GM23338 (cell line): ENCODE data around the gene GDF7. TPM values are rescaled to one million over a fixed set of nuclear protein-coding genes. Genes with fewer than 3 reads are reported as not detected.

Experiments used
- ATAC-seq: fragments of 200-7000 bp; cut with Tn5 transposase; 3 replicates; pipeline ENCODE4 v1.9.1; 2020
- DNase-seq: peaks from one replicate; pipeline ENCODE4 v3.0.0-alpha.2; 2015; ENCODE audit warnings: low spot score
- H2AFZ ChIP-seq: fragments of 200-600 bp; sonication (generic); 2 replicates; pipeline ENCODE4 v1.8.0; 2016; ENCODE audit warnings: antibody characterized with exemption, mild to moderate bottlenecking, moderate library complexity
- H3F3A ChIP-seq: fragments of 200-600 bp; sonication (generic); replicated peaks from 2 replicates; pipeline ENCODE4 v1.8.0; 2017; ENCODE audit warnings: antibody characterized with exemption, mixed run types, low read depth
- H3K27ac ChIP-seq: fragments of 200-600 bp; sonication (generic); 2 replicates; pipeline ENCODE4 v1.6.1; 2016; ENCODE audit warnings: low read depth
- H3K27me3 ChIP-seq: fragments of 200-600 bp; sonication (generic); 2 replicates; pipeline ENCODE4 v1.8.0; 2016; ENCODE audit warnings: mild to moderate bottlenecking, mixed run types, moderate library complexity; ENCODE audit not compliant: insufficient read depth
- H3K36me3 ChIP-seq: fragments of 200-600 bp; sonication (generic); 2 replicates; pipeline ENCODE4 v1.8.0; 2016; ENCODE audit warnings: mild to moderate bottlenecking; ENCODE audit not compliant: insufficient read depth
- H3K4me1 ChIP-seq: fragments of 200-600 bp; sonication (generic); 2 replicates; pipeline ENCODE4 v1.8.0; 2016; ENCODE audit warnings: mild to moderate bottlenecking, moderate library complexity; ENCODE audit not compliant: insufficient read depth
- H3K4me2 ChIP-seq: fragments of 200-600 bp; sonication (generic); 2 replicates; pipeline ENCODE4 v1.7.1; 2017; ENCODE audit warnings: mixed run types
- H3K4me3 ChIP-seq: fragments of 200-600 bp; sonication (generic); 2 replicates; pipeline ENCODE4 v1.6.1; 2016; ENCODE audit warnings: mixed run types
- H3K79me2 ChIP-seq: fragments of 200-600 bp; sonication (generic); replicated peaks from 2 replicates; pipeline ENCODE4 v1.8.0; 2017; ENCODE audit warnings: mild to moderate bottlenecking; ENCODE audit not compliant: insufficient read depth
- H3K9me2 ChIP-seq: fragments of 200-600 bp; sonication (generic); 2 replicates; pipeline ENCODE4 v1.8.0; 2017; ENCODE audit not compliant: insufficient read depth
- H4K20me1 ChIP-seq: fragments of 200-600 bp; sonication (generic); replicated peaks from 2 replicates; pipeline ENCODE4 v1.8.0; 2017; ENCODE audit warnings: mild to moderate bottlenecking; ENCODE audit not compliant: insufficient read depth
- H3K27ac Mint-ChIP-seq: 2 replicates; pipeline ENCODE4 v1.8.0; 2020; ENCODE audit warnings: inconsistent platforms, mild to moderate bottlenecking, moderate library complexity, mixed read lengths
- H3K27me3 Mint-ChIP-seq: 3 replicates; pipeline ENCODE4 v1.8.0; 2022; ENCODE audit warnings: low read depth, mild to moderate bottlenecking, moderate library complexity, mixed read lengths, inconsistent platforms; ENCODE audit not compliant: insufficient read depth, poor library complexity
- H3K36me3 Mint-ChIP-seq: 3 replicates; pipeline ENCODE4 v1.8.0; 2021; ENCODE audit warnings: low read depth, mild to moderate bottlenecking, inconsistent platforms, moderate library complexity, mixed read lengths
- H3K4me1 Mint-ChIP-seq: 3 replicates; pipeline ENCODE4 v1.8.0; 2020; ENCODE audit warnings: mild to moderate bottlenecking, inconsistent platforms, mixed read lengths
- H3K4me3 Mint-ChIP-seq: 3 replicates; pipeline ENCODE4 v1.8.0; 2021; ENCODE audit warnings: moderate library complexity, mild to moderate bottlenecking, inconsistent platforms, mixed read lengths
- H3K9me3 Mint-ChIP-seq: 3 replicates; pipeline ENCODE4 v1.8.0; 2020; ENCODE audit warnings: moderate library complexity, mild to moderate bottlenecking, inconsistent platforms, mixed read lengths
- CREB1 ChIP-seq: fragments of 250-450 bp; sonication (Bioruptor Pico); IDR thresholded peaks from 2 replicates; pipeline ENCODE4 v1.5.0; 2020; ENCODE audit warnings: low read depth, mild to moderate bottlenecking, moderate library complexity
- EZH2phosphoT487 ChIP-seq: fragments of 200-600 bp; sonication (generic); IDR thresholded peaks from one replicate; pipeline ENCODE4 v1.8.1; 2018; ENCODE audit warnings: antibody characterized with exemption; ENCODE audit not compliant: unreplicated experiment
- JUNB ChIP-seq: IDR thresholded peaks from one replicate; pipeline ENCODE4 v1.6.1; 2016; ENCODE audit warnings: antibody characterized with exemption; ENCODE audit not compliant: unreplicated experiment
- POLR2AphosphoS5 ChIP-seq: IDR thresholded peaks from 2 replicates; pipeline ENCODE4 v1.6.1; 2016; ENCODE audit warnings: antibody characterized with exemption, low read depth
- ZNF114 ChIP-seq: fragments of 250-450 bp; sonication (Bioruptor Pico); IDR thresholded peaks from 2 replicates; pipeline ENCODE4 v1.5.0; 2020; ENCODE audit warnings: mild to moderate bottlenecking, moderate library complexity
- polyA plus RNA-seq: library from polyadenylated mRNA; unstranded; fragments of >200 nt; fragmentation: Nextera tagmentation; extraction: Ambion mirVana; gene quantifications from 2 replicates; pipeline ENCODE4 v1.2.1, GENCODE V29; 2016
- total RNA-seq: library from RNA; depleted of rRNA; stranded (reverse); fragments of >200 nt; shearing (Covaris generic); gene quantifications from 2 replicates; pipeline ENCODE4 v1.2.3, GENCODE V29; 2014
- TF ChIP-seq, protein P1 (sequence below): fragments of 250-450 bp; sonication (Bioruptor Pico); IDR thresholded peaks from 2 replicates; pipeline ENCODE4 v1.5.0; 2020; ENCODE audit warnings: mild to moderate bottlenecking, moderate library complexity

Gene GDF7
- total and polyA plus RNA-seq, 2 experiments from 2014 or later = 0.19 to 0.52 TPM

GRCh38 chr2:20684581-20685063, 17.7 kb downstream of the GDF7 start:
- TF ChIP-seq CREB1 (no peak), POLR2AphosphoS5 (no peak), EZH2phosphoT487 (no peak), ZNF114 (CRISPR knock-in tag) (no peak)
- TF ChIP-seq, protein P1, sequence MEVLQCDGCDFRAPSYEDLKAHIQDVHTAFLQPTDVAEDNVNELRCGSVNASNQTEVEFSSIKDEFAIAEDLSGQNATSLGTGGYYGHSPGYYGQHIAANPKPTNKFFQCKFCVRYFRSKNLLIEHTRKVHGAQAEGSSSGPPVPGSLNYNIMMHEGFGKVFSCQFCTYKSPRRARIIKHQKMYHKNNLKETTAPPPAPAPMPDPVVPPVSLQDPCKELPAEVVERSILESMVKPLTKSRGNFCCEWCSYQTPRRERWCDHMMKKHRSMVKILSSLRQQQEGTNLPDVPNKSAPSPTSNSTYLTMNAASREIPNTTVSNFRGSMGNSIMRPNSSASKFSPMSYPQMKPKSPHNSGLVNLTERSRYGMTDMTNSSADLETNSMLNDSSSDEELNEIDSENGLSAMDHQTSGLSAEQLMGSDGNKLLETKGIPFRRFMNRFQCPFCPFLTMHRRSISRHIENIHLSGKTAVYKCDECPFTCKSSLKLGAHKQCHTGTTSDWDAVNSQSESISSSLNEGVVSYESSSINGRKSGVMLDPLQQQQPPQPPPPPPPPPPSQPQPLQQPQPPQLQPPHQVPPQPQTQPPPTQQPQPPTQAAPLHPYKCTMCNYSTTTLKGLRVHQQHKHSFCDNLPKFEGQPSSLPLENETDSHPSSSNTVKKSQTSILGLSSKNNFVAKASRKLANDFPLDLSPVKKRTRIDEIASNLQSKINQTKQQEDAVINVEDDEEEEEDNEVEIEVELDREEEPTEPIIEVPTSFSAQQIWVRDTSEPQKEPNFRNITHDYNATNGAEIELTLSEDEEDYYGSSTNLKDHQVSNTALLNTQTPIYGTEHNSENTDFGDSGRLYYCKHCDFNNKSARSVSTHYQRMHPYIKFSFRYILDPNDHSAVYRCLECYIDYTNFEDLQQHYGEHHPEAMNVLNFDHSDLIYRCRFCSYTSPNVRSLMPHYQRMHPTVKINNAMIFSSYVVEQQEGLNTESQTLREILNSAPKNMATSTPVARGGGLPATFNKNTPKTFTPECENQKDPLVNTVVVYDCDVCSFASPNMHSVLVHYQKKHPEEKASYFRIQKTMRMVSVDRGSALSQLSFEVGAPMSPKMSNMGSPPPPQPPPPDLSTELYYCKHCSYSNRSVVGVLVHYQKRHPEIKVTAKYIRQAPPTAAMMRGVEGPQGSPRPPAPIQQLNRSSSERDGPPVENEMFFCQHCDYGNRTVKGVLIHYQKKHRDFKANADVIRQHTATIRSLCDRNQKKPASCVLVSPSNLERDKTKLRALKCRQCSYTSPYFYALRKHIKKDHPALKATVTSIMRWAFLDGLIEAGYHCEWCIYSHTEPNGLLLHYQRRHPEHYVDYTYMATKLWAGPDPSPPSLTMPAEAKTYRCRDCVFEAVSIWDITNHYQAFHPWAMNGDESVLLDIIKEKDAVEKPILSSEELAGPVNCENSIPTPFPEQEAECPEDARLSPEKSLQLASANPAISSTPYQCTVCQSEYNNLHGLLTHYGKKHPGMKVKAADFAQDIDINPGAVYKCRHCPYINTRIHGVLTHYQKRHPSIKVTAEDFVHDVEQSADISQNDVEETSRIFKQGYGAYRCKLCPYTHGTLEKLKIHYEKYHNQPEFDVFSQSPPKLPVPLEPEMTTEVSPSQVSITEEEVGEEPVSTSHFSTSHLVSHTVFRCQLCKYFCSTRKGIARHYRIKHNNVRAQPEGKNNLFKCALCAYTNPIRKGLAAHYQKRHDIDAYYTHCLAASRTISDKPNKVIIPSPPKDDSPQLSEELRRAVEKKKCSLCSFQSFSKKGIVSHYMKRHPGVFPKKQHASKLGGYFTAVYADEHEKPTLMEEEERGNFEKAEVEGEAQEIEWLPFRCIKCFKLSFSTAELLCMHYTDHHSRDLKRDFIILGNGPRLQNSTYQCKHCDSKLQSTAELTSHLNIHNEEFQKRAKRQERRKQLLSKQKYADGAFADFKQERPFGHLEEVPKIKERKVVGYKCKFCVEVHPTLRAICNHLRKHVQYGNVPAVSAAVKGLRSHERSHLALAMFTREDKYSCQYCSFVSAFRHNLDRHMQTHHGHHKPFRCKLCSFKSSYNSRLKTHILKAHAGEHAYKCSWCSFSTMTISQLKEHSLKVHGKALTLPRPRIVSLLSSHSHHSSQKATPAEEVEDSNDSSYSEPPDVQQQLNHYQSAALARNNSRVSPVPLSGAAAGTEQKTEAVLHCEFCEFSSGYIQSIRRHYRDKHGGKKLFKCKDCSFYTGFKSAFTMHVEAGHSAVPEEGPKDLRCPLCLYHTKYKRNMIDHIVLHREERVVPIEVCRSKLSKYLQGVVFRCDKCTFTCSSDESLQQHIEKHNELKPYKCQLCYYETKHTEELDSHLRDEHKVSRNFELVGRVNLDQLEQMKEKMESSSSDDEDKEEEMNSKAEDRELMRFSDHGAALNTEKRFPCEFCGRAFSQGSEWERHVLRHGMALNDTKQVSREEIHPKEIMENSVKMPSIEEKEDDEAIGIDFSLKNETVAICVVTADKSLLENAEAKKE = no peak
- H3K4me1 ChIP-seq = no peaks in the 10 kb centered on the region
- H3K79me2 ChIP-seq = no peaks in the 10 kb centered on the region
- no peak overlapping the region for H3K27ac ChIP-seq
- H3F3A ChIP-seq = no peaks in the 10 kb centered on the region
- no peaks in the 10 kb centered on the region for H3K9me2 ChIP-seq
- no peak overlapping the region for H2AFZ ChIP-seq
- H3K27me3 ChIP-seq = no peaks in the 10 kb centered on the region
- H3K27ac Mint-ChIP-seq = no peak overlapping the region
- DNase-seq (no peak), ATAC-seq (no peak)
- H3K4me3 Mint-ChIP-seq = no peak overlapping the region
- H3K36me3 ChIP-seq = no peaks in the 10 kb centered on the region
- H3K27me3 Mint-ChIP-seq = no peaks in the 10 kb centered on the region
- H3K9me3 Mint-ChIP-seq = no peaks in the 10 kb centered on the region
- no peak overlapping the region for H3K4me3 ChIP-seq
- H4K20me1 ChIP-seq = no peaks in the 10 kb centered on the region; the same call in none of the 2 replicates
- peaks cover 12% of the 10 kb centered on the region; the same call in 2 of the 3 replicates for H3K36me3 Mint-ChIP-seq
- H3K4me1 Mint-ChIP-seq = no peaks in the 10 kb centered on the region
- no peak overlapping the region for H3K4me2 ChIP-seq

DNA sequence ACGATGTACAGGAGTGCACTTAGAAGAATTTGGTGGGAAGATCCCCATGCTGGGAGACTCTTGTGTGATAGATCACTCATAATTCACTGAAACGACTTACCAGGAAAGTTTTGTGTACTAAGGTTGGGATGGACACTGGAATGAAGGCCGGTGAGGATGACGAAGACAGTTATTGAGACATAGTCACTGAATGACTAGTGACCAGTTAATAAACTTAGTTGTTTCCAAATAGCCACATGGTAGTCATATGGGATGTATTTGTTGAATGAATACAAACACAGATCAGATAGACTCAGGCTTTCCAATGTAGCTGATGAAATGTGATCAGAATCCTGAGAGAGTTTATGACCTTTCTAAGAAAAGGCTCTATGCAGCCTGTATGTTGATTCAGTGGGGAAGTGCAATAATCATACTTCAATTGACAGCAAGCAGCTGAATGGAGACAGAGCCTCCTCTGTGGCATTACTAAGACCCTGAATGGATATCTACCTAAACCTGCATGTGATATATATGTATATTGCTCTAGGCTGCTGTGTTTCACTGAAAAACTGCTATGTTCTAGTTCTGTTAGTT, 20.4 kb downstream of the GDF7 start:
- Histone ChIP-seq H4K20me1 (no peaks in the 10 kb centered on the region; the same call in 1 of the 2 replicates), H3K36me3 (no peaks in the 10 kb centered on the region), H3K4me3 (no peak overlapping the region), H2AFZ (no peak overlapping the region), H3K9me2 (no peaks in the 10 kb centered on the region), H3K4me2 (no peak overlapping the region), H3K79me2 (no peaks in the 10 kb centered on the region), H3K27ac (no peak overlapping the region), H3K4me1 (no peaks in the 10 kb centered on the region), H3K27me3 (no peaks in the 10 kb centered on the region), H3F3A (no peaks in the 10 kb centered on the region)
- H3K27me3 Mint-ChIP-seq = no peaks in the 10 kb centered on the region
- no peak overlapping the region for H3K4me3 Mint-ChIP-seq
- peaks cover 12% of the 10 kb centered on the region; the same call in 2 of the 3 replicates for H3K36me3 Mint-ChIP-seq
- H3K9me3 Mint-ChIP-seq = no peaks in the 10 kb centered on the region
- no peaks in the 10 kb centered on the region for H3K4me1 Mint-ChIP-seq
- DNase-seq = no peak
- ATAC-seq = no peak
- no peak overlapping the region for H3K27ac Mint-ChIP-seq
- TF ChIP-seq ZNF114 (CRISPR knock-in tag) = no peak
- TF ChIP-seq, protein P1 = no peak
- no peak for TF ChIP-seq JUNB
- no peak for TF ChIP-seq CREB1
